Brain microvascular endothelial cell (primary cell): Measurements from ENCODE around the gene SIRT4.

Source experiments
- DNase-seq: peaks from one replicate; pipeline ENCODE4 v3.0.0-alpha.2; 2020
- H3K27ac ChIP-seq: fragments of 250-450 bp; sonication (Bioruptor Pico); 2 replicates; pipeline ENCODE4 v1.5.1; 2020; ENCODE audit warnings: mild to moderate bottlenecking, moderate library complexity
- H3K27me3 ChIP-seq: fragments of 250-450 bp; sonication (Bioruptor Pico); replicated peaks from 2 replicates; pipeline ENCODE4 v1.5.1; 2020; ENCODE audit warnings: mild to moderate bottlenecking
- H3K36me3 ChIP-seq: fragments of 250-450 bp; sonication (Bioruptor Pico); replicated peaks from 2 replicates; pipeline ENCODE4 v1.5.1; 2020; ENCODE audit warnings: mild to moderate bottlenecking
- H3K4me3 ChIP-seq: 2 replicates; pipeline ENCODE4 v1.5.1; 2011; ENCODE audit warnings: low read depth, mild to moderate bottlenecking, control low read depth, low read length, moderate library complexity
- CTCF ChIP-seq: IDR thresholded peaks from 2 replicates; pipeline ENCODE4 v1.5.1; 2011; ENCODE audit warnings: low read depth, mild to moderate bottlenecking, moderate library complexity, low read length, control low read depth, inconsistent platforms; ENCODE audit errors: missing control alignments
- in situ Hi-C: cut with HindIII; loops from 2 replicates; pipeline ENCODE4 v1.10.0; 2017; ENCODE audit warnings: low sequenced_read_pairs, low pct_ligation_motif_present

The SIRT4 gene

GRCh38 chr12:120276734-120277133 is 25.4 kb upstream of the SIRT4 start:
- DNase-seq = peak; percentile 72
- in situ Hi-C loops = no loop called here
- no peak for TF ChIP-seq CTCF
- no peaks in the 10 kb centered on the region for H3K36me3 ChIP-seq
- no peak overlapping the region for H3K4me3 ChIP-seq
- no peaks in the 10 kb centered on the region for H3K27me3 ChIP-seq
- H3K27ac ChIP-seq = peak overlapping the region; percentile 43

DNA sequence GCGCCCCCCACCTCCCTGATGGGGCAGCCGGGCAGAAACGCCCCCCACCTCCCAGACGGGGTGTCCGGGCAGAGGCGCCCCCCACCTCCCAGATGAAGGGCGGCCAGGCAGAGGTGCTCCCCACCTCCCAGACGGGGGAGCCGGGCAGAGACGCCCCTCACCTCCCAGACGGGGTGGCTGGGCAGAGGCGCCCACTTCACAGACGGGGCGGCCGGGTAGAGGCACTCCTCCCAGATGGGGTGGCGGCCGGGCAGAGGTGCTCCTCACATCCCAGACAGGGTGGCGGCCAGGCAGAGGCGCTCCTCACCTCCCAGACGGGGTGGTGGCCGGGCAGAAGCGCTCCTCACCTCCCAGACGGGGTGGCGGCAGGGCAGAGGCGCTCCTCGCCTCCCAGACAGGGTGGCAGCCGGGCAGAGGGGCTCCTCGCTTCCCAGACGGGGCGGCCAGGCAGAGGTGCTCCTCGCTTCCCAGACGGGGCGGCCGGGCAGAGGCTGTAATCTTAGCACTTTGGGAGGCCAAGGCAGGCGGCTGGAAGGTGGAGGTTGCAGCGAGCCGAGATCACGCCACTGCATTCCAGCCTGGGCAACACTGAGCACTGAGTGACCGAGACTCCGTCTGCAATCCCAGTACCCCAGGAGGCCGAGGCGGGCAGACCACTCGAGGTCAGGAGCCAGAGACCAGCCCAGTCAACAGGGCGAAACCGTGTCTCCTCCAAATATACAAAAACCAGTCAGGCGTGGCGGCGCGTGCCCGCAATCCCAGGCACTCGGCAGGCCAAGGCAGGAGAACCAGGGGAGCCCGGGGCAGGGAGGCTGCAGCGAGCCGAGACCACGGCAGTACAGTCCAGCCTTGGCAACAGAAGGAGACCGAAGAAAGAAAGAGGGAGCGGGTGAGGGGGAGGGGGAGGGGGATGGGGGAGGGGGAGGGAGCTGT is 23.7 kb upstream of the SIRT4 start:
- no peaks in the 10 kb centered on the region for H3K36me3 ChIP-seq
- no peak overlapping the region for H3K27ac ChIP-seq
- H3K4me3 ChIP-seq = no peak overlapping the region
- DNase-seq = no peak
- in situ Hi-C loops = no loop called here
- TF ChIP-seq CTCF = no peak
- H3K27me3 ChIP-seq = no peaks in the 10 kb centered on the region

- H3K4me3 ChIP-seq = no peak overlapping the region
- in situ Hi-C loops = no loop called here
- no peaks in the 10 kb centered on the region for H3K27me3 ChIP-seq
- no peak overlapping the region for H3K27ac ChIP-seq
- DNase-seq = no peak
- TF ChIP-seq CTCF = no peak
- no peaks in the 10 kb centered on the region for H3K36me3 ChIP-seq
These were observed 18.8 kb upstream of the SIRT4 start for GRCh38 chr12:120283318-120283717.

DNA sequence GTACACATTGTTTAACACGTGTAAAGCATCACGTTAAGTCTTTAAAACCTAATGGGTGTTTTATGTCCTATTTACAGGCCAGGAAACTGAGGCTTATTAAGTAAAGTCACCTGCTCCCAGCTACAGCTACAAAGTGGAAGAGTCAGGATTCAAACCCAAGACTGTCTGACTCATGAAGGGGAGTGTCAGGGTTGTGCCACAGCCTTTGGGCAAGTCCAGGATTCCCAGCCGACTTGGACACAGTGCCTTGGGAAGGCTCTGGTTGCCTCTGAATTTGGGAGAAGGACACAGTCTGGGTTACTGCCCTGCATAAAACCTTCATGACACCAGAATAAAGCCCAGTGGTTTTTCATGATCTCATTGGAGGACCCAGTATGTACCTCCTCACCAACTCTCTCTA is 17.7 kb upstream of the SIRT4 start:
- no peaks in the 10 kb centered on the region for H3K36me3 ChIP-seq
- H3K27ac ChIP-seq = no peak overlapping the region
- H3K4me3 ChIP-seq = no peak overlapping the region
- no peaks in the 10 kb centered on the region for H3K27me3 ChIP-seq
- DNase-seq = no peak
- TF ChIP-seq CTCF = no peak
- in situ Hi-C loops = no loop called here

DNA sequence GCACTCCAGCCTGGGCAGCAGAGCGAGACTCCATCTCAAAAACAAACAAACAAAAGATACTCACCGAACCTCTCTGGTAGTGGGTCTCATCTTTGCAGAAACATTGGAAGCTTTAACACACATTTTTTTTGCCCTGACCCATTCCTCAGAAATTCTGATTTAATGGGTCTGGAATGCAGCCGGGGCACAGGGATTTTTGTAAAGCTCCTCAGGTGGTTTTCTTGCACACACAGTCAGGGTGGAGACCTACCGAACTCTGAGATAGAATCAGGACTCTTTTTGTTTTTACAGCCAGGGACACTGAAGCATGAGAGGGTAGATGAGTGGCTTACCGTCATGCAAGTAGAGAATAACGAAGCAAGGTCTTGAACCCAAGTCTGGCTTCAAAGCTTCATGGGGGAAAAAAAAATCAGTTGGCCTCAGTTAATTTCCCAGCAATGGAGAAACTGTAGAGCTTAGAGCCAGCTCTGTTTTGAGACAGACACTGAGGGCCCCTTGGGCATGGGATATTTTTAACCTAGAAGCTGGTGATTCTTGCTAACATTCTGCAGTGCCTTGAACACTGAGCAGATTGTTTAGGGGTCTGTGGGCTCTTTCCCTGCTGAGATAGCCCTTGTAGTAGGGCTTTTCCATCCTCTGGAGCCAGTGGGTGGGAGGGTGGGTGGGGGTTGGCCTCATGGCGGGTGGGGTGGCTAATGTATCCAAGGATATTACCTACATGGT is 15.2 kb upstream of the SIRT4 start:
- H3K27me3 ChIP-seq = no peaks in the 10 kb centered on the region
- H3K27ac ChIP-seq = no peak overlapping the region
- in situ Hi-C loops = no loop called here
- no peak for DNase-seq
- no peaks in the 10 kb centered on the region for H3K36me3 ChIP-seq
- no peak for TF ChIP-seq CTCF
- H3K4me3 ChIP-seq = no peak overlapping the region
